GM04504 (cell line): Measurements from ENCODE around the gene BAHD1.

Experiments
- DNase-seq: peaks from one replicate; pipeline ENCODE4 v3.0.0-alpha.2; 2012; ENCODE audit warnings: low read depth

The BAHD1 gene

GRCh38 chr15:40440743-40441564 is at the start of gene BAHD1:
TSS of gene BAHD1 (plus strand) at chr15:40440953. CDS start at chr15:40458465, 17,512 bp downstream.
- peak; percentile 89 for DNase-seq

DNA sequence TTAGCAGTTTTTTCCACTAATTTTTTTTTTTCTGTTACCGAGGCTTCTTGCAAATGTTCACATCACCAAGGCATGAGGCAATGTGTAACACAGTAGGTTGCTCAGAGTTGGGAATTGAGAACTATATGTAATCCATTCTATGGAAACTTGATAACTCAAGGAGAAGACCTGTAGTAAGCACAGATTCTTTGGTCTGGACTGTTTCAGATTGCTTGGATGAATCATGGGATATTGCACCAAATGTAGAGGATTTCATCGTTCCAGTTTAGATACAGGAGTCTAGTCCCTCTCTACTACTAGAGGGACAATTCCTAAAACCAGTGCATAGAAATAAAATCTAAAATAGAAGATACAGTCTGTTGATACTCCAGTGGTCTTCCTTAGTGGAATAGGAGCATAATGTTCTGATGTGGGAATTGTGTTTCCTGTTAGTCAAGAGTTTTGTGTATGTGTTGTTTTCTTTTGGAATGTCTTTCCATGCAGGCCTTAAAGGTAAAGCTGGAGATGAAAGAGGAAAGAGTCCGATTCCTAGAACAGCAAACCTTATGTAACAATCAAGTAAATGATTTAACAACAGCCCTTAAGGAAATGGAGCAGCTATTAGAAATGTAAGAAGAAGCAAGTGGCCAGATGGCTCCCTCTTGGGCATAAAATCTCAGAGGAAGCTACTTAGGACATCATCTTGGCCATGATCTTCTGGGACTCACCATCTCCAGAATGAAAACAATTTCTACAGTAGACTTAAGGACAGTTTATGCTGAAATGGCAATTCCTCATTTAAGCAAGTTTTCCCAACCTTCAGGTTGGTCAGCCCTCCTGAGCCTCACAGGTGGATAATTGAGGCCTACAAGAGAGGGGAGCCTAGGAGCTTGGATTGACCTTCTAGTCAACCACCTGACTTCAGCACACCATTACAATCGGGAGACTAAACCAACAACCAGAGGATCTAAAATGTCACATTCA is 47.5 kb upstream of the BAHD1 start:
- no peak for DNase-seq

DNA sequence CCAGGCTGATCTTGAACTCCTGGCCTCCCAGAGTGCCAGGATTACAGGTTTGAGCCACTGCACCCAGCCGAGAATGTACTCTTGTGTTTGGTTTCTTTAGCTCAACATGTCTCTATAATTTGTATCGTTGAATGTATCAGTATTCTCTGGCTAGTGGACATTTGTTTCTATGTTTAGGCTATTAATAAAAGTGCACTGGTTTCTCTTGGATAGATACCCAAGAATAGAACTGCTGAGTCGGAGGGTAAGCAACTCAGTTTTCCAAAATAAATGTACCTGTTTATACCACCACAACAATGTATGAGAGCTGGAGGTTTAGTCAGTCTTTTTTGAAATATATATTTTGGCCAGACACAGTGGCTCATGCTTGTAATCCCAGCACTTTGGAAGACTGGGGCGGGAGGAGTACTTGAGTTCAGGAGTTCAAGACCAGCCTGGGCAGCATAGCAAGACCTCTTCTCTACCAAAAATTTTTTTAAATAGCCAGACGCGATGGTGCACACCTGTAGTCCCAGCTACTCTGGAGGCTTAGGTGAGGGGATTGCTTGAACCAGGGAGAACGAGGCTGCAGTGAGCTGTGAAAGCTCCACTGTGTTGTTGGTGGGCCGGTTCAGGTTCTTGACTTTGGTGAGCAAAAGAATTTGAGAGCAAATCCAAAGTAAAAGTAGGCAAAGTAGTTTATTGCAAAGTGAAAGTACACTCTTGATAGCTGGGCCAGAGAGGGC is 42.9 kb upstream of the BAHD1 start:
- no peak for DNase-seq

DNA sequence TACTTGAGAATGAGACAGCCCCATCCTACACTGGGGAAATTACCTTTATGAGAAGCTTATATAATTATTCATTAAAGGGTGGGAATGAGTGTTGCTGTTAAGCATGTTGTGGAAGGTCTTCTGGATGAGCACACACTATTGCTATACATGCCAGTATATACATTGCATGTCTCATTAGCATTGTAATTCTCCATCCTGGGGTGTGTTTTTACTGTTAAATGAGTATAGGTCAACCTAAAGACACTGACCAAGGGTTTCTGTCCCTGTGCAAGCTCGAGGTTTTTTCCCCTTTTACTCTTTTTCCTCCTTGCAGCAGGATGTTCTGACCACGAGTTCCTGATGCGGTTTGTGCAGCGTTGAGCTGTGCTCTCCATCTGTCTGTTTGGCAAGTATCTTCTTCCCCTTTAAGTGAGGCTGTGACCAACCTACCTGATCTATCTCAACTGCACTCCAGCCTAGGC is 42.3 kb upstream of the BAHD1 start:
- no peak for DNase-seq

GRCh38 chr15:40399370-40399769 is 41.4 kb upstream of the BAHD1 start:
- no peak for DNase-seq

DNA sequence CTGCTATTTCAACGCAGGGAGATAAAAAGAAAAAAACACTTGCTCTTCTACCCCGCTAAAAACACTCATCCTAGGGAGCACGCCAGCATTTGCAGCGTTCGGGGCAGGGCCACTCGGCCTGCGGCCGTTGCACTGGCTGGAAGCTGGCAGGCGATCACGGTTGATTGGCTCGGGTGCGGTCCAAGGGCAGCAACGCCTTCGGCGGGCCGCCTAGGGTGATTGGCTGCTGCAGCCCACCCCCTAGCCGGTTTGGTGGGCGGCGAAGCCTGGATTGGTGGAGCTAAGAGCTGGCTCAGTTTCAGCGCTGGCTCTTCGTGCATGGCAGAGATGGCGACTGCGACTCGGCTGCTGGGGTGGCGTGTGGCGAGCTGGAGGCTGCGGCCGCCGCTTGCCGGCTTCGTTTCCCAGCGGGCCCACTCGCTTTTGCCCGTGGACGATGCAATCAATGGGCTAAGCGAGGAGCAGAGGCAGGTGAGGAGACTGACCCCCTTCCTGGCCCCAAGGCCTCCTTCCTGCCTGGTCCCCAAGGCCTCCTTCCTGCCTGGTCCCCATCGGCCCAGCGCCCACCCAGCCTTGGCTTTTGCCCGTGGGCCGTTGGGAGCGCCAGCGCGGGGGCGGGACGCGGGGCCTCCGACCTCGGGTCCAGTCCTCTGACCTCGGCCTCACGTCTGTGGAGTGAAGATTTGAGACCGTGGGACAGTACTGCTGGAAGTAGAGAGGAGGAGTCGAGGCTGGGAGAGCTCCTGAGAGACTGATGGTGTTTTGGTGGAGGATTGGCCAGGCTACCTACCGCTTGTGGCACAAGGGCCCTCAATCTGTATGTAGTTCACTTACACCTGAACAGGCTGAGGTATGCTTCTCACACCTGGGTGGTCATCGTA is 35.0 kb upstream of the BAHD1 start, which contains the start of gene IVD:
IVD (plus strand) TSS at position 295 of the 881 bp plus-strand sequence; CDS start at position 328, 33 bp downstream.
- DNase-seq: peak; percentile 92

DNA sequence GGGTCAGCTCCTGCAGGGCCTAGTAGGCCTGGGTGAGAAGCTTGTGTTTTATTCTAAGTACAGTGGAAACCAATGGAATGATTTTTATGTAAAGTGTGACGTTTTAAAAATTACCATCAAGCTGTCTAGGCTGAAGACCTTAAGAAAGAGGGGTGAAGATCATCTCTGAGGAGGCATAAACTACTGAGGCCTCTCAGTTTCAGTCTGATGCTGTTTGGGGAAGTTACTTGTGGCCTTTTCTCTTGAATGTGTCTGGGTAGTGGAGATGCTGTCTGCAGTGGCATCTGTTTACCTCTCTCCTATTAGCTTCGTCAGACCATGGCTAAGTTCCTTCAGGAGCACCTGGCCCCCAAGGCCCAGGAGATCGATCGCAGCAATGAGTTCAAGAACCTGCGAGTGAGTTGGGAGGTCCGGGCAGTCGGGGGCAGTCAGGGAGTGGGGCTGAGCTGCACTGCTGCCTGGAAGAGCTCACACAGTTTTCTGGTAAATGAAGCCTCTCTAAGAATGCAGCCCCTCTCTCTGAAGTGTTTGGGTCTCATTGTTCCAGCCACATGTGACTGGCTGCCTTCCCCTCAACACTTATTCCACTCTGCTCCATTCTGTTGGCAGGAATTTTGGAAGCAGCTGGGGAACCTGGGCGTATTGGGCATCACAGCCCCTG is 33.3 kb upstream of the BAHD1 start:
- no peak for DNase-seq

- no peak for DNase-seq
Observed at GRCh38 chr15:40409366-40409765, 31.4 kb upstream of the BAHD1 start.

DNA sequence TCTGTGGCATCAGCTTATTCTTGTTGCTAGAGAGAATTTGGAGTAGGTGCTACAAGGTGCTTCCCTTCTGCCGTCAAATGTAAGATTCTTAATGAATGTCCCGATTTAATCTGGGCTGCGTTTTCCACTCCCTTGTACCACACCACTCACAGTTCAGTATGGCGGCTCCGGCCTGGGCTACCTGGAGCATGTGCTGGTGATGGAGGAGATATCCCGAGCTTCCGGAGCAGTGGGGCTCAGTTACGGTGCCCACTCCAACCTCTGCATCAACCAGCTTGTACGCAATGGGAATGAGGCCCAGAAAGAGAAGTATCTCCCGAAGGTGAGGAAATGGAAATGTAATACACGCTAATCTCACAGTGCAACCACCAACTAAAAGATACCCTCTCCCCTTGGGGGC is 30.3 kb upstream of the BAHD1 start:
- DNase-seq: no peak

DNA sequence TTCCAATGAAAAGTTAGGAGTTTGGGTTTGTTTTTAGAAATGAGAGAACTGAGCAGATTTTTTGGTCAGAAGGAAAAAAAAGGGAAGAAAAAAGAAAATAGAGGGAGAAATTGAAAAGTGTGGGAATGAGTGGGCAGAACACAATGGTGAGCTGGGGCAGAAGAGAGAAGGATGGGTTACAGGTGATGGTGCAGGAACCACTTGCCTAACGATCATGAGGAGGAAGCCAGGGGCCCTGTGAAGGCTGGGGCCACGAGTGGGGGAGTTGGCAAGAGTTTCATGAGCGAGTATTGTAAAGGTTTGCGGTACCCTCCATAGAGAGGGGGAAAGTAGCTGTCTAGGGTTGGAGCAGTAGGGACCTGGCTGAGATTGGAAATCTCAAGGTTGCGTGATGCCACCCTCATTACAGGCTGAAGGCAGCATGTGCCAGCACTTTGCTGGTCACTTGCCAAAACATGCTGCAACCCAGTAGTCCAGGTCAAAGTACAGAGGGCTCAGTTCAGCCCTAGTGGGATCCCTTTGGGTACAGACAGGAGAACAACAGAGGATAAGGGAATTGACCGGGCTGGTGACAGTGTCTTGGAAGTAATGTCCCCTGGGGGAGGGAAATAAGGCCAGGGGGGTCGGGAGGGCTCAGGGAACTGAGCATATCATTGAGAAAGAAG is 28.5 kb upstream of the BAHD1 start:
- no peak for DNase-seq

- no peak for DNase-seq
Observed at GRCh38 chr15:40413036-40413435, 27.7 kb upstream of the BAHD1 start.

GRCh38 chr15:40414816-40415215 is 25.9 kb upstream of the BAHD1 start:
- DNase-seq: no peak

GRCh38 chr15:40415226-40415625 is 25.5 kb upstream of the BAHD1 start:
- DNase-seq: no peak

DNA sequence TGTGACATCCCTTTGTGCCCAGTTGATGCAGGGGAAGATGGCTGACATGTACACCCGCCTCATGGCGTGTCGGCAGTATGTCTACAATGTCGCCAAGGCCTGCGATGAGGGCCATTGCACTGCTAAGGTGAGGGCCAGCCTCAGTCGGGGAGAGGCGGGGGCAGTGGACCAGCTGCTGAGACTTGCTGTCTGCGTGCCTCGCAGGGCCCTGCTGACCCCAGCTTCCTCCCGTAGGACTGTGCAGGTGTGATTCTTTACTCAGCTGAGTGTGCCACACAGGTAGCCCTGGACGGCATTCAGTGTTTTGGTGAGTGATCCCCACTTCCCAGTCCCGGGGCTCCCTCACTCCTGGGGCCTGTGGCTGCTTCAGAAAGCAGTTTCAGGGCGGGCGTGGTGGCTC is 24.7 kb upstream of the BAHD1 start:
- DNase-seq: no peak

- DNase-seq: no peak
Observed at GRCh38 chr15:40418126-40418525, 22.6 kb upstream of the BAHD1 start.

GRCh38 chr15:40420071-40420713 is 20.6 kb upstream of the BAHD1 start:
- DNase-seq: no peak

DNA sequence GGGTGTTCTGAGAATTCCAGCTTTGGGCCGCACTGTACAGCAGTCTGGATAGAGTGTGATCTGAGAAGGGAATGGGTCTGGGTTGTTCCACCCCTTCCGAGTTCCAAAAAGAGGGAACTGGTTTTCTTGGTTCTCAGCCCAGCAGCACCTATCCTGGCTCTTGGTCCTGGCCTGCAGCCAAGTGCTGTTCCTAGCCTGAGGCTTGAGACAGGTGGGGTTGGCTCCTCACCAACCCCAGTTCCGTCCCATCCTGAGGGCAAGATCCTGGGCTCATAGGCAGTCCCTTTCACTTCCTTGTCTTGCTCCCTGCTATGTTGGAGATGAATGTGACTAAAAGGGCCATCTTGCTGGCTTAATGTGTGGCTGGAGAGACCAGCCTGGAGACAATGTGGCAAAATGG is 20.0 kb upstream of the BAHD1 start:
- DNase-seq: no peak

GRCh38 chr15:40421246-40422157 is 19.3 kb upstream of the BAHD1 start:
- DNase-seq: no peak
